GM12878 (cell line): ENCODE results near the gene APOA4. TPM values are rescaled to one million over a fixed set of nuclear protein-coding genes. Genes with fewer than 3 reads are reported as not detected.

Experiments
- ATAC-seq: fragments of 200-7000 bp; cut with Tn5 transposase; 3 replicates; pipeline ENCODE4 v1.9.1; 2020; ENCODE audit warnings: mild to moderate bottlenecking, moderate library complexity
- BruUV-seq: library from RNA; stranded (reverse); fragments of 400-500 nt; replicated peaks from 2 replicates; lab custom pipeline; 2021; lab: Mats Ljungman, UMichigan
- CTCF ChIA-PET: fragments of 300-600 bp; sonication (Branson Sonifier 250); formaldehyde crosslinking; extraction: SDS; loops from one replicate; lab custom pipeline; 2021; ENCODE audit warnings: inconsistent platforms; lab: Yijun Ruan, JAX
- POLR2A ChIA-PET: fragments of 350-600 bp; formaldehyde crosslinking; extraction: SDS; loops from one replicate; lab custom pipeline; 2021; ENCODE audit warnings: inconsistent platforms; lab: Charles Lee
- RAD21 ChIA-PET: fragments of 300-600 bp; sonication (Branson Sonifier 250); formaldehyde crosslinking; loops from one replicate; lab custom pipeline; 2023; ENCODE audit warnings: antibody characterized with exemption; ENCODE audit not compliant: unreplicated experiment; lab: Charles Lee
- SMC1A ChIA-PET: fragments of 300-600 bp; sonication (Branson Sonifier 250); formaldehyde crosslinking; loops from one replicate; lab custom pipeline; 2023; ENCODE audit not compliant: unreplicated experiment, uncharacterized antibody; lab: Charles Lee
- DNase-seq: peaks from one replicate; pipeline ENCODE4 v3.0.0-alpha.2; 2011; ENCODE audit warnings: low read depth, low spot score
- FAIRE-seq: peaks from 3 replicates; lab custom pipeline; 2011; peaks lifted over from hg19 to GRCh38; lab: Jason Lieb, UNC
- H2AFZ ChIP-seq: 2 replicates; pipeline ENCODE4 v1.6.0; 2011; ENCODE audit warnings: low read depth, low read length, control low read depth; ENCODE audit not compliant: control insufficient read depth
- H3K27ac ChIP-seq: 2 replicates; pipeline ENCODE4 v1.5.1; 2011; ENCODE audit warnings: control low read depth; ENCODE audit not compliant: control insufficient read depth, insufficient read depth
- H3K27me3 ChIP-seq, 2 experiments: replicated peaks in 1 of 2; 2 replicates each; pipeline versions ENCODE4 v1.6.0 to v1.6.1; 2011; ENCODE audit warnings: low read length in 1 of 2; ENCODE audit not compliant: control insufficient read depth in 2 of 2, insufficient read depth in 2 of 2
- H3K36me3 ChIP-seq, 2 experiments: 2 replicates each; pipeline ENCODE4 v1.5.1; 2011; ENCODE audit warnings: low read length in 1 of 2; ENCODE audit not compliant: control insufficient read depth in 2 of 2, insufficient read depth in 2 of 2
- H3K4me1 ChIP-seq: 2 replicates; pipeline ENCODE4 v1.6.1; 2011; ENCODE audit warnings: mild to moderate bottlenecking, low read length, moderate library complexity, mixed read lengths; ENCODE audit not compliant: control insufficient read depth, insufficient read depth
- H3K4me2 ChIP-seq: 2 replicates; pipeline ENCODE4 v1.6.0; 2011; ENCODE audit warnings: control low read depth; ENCODE audit not compliant: control insufficient read depth, insufficient read depth
- H3K4me3 ChIP-seq: fragments of 200-600 bp; sonication (generic); 2 replicates; pipeline ENCODE4 v1.5.1; 2016
- H3K79me2 ChIP-seq: 2 replicates; pipeline ENCODE4 v1.6.0; 2011; ENCODE audit warnings: low read length; ENCODE audit not compliant: control insufficient read depth, insufficient read depth
- H3K9ac ChIP-seq: 2 replicates; pipeline ENCODE4 v1.8.0; 2011; ENCODE audit warnings: low read length, control low read depth, mixed read lengths; ENCODE audit not compliant: control insufficient read depth, insufficient read depth
- H3K9me3 ChIP-seq: replicated peaks from 3 replicates; pipeline ENCODE4 v1.5.1; 2011; ENCODE audit warnings: mild to moderate bottlenecking, low read length; ENCODE audit not compliant: control insufficient read depth, insufficient read depth
- H4K20me1 ChIP-seq: 2 replicates; pipeline ENCODE4 v1.6.0; 2011; ENCODE audit not compliant: control insufficient read depth, insufficient read depth
- BCL3 ChIP-seq: IDR thresholded peaks from 2 replicates; pipeline ENCODE4 v1.6.1; 2011; ENCODE audit warnings: borderline replicate concordance, low read depth, mild to moderate bottlenecking, moderate library complexity, low read length; ENCODE audit not compliant: insufficient read depth, poor library complexity, severe bottlenecking
- CBX5 ChIP-seq: sonication (generic); IDR thresholded peaks from 2 replicates; pipeline ENCODE4 v1.6.1; 2016; ENCODE audit warnings: low read depth, moderate library complexity, mild to moderate bottlenecking, inconsistent platforms
- EP300 ChIP-seq, 2 experiments: fragments of 150-350 bp in 1 of 2; IDR thresholded peaks; 2 replicates each; pipeline ENCODE4 v1.6.1; 2011 to 2012; ENCODE audit warnings: low read depth in 2 of 2, low read length in 2 of 2, borderline replicate concordance in 1 of 2, improper control_type of control experiment in 1 of 2, inconsistent platforms in 1 of 2; ENCODE audit not compliant: control insufficient read depth in 1 of 2
- FOXM1 ChIP-seq: IDR thresholded peaks from 2 replicates; pipeline ENCODE4 v1.6.1; 2012; ENCODE audit warnings: low read depth, mild to moderate bottlenecking, inconsistent platforms, low read length, moderate library complexity
- HCFC1 ChIP-seq: fragments of 150-350 bp; IDR thresholded peaks from 2 replicates; pipeline ENCODE4 v1.6.1; 2014; ENCODE audit warnings: low read length
- KDM1A ChIP-seq: fragments of 200-600 bp; sonication (generic); IDR thresholded peaks from 2 replicates; pipeline ENCODE4 v1.6.1; 2016; ENCODE audit warnings: borderline replicate concordance
- NFYA ChIP-seq: IDR thresholded peaks from 2 replicates; pipeline ENCODE4 v1.6.1; 2011; ENCODE audit warnings: low read depth, mild to moderate bottlenecking, low read length, improper control_type of control experiment, borderline replicate concordance
- NR2F1 ChIP-seq: fragments of 450-650 bp; conservative IDR thresholded peaks from 2 replicates; pipeline ENCODE4 v1.6.1; 2017; ENCODE audit warnings: mild to moderate bottlenecking
- PBX3 ChIP-seq: IDR thresholded peaks from 2 replicates; pipeline ENCODE4 v1.6.1; 2011; ENCODE audit warnings: mild to moderate bottlenecking, low read depth, low read length, moderate library complexity; ENCODE audit not compliant: insufficient replicate concordance
- POLR2AphosphoS2 ChIP-seq: IDR thresholded peaks from 2 replicates; pipeline ENCODE4 v1.6.1; 2011; ENCODE audit warnings: low read depth, mild to moderate bottlenecking, low read length, improper control_type of control experiment, moderate library complexity
- RELB ChIP-seq: fragments of 450-650 bp; IDR thresholded peaks from 2 replicates; pipeline ENCODE4 v1.6.1; 2017; ENCODE audit warnings: low read depth, mild to moderate bottlenecking, moderate library complexity
- SMAD5 ChIP-seq: IDR thresholded peaks from 2 replicates; pipeline ENCODE4 v1.6.1; 2016; ENCODE audit warnings: antibody characterized with exemption, low read depth
- ZNF592 ChIP-seq: fragments of 450-650 bp; IDR thresholded peaks from 2 replicates; pipeline ENCODE4 v1.6.1; 2017; ENCODE audit warnings: mild to moderate bottlenecking, moderate library complexity
- WGBS: methylation state at CpG from one replicate; pipeline ENCODE4 v1.1.6; 2016; ENCODE audit warnings: low lambda C conversion rate; ENCODE audit not compliant: insufficient replicate concordance, insufficient coverage; ENCODE audit errors: missing lambda C conversion rate; 5-methylcytosine and 5-hydroxymethylcytosine counted together
- in situ Hi-C: fragments of 300-500 bp; cut with MboI; formaldehyde crosslinking; loops from 9 replicates; pipeline ENCODE4 v1.14.3; 2018; ENCODE audit warnings: mixed read lengths
- intact Hi-C: fragments of 100-400 bp; cut with micrococcal nuclease; formaldehyde crosslinking; loops from one replicate; pipeline ENCODE4 v1.14.2; 2022; ENCODE audit not compliant: unreplicated experiment
- polyA plus RNA-seq, 11 experiments: library from polyadenylated mRNA; depleted of rRNA in 4 of 11; unstranded in 6 of 11; stranded (reverse) in 5 of 11; fragments of >200 nt; fragmentation: Nextera tagmentation in 4 of 11; fragmentation: Illumina TruSeq in 1 of 11; extraction: Ambion mirVana in 4 of 11; extraction: Trizol in 1 of 11; gene quantifications; 1 replicate in 1 of 11; 2 replicates in 10 of 11; pipeline versions ENCODE4 v1.2.1 to v1.2.3, GENCODE V29; 2011 to 2016; ENCODE audit warnings: inconsistent platforms in 2 of 11, missing spikeins in 2 of 11, low read depth in 1 of 11
- total RNA-seq, 4 experiments: library from RNA; depleted of rRNA in 3 of 4; stranded (reverse); fragments of >200 nt in 3 of 4; fragmentation: Illumina TruSeq in 1 of 4; extraction: Trizol in 1 of 4; gene quantifications; 2 replicates each; pipeline versions ENCODE4 v1.2.1 to v1.2.3, GENCODE V29; 2013 to 2021

Gene APOA4
- total and polyA plus RNA-seq, 10 of the 15 experiments (the other 5 are each of a cell fraction or from before 2014, with no cell fraction given): not detected

GRCh38 chr11:116787786-116788486, 35.2 kb downstream of the APOA4 start, which contains the start of gene ZPR1:
TSS of gene ZPR1 (minus strand) at chr11:116788023. CDS start at chr11:116787990, 33 bp downstream.
- intact Hi-C loops: no loop called here
- Histone ChIP-seq H3K4me2 (peak within 1 kb of the TSS; percentile 99), H3K9ac (peak within 1 kb of the TSS; percentile 92), H3K4me3 (peak within 1 kb of the TSS; percentile 96), H2AFZ (peak within 1 kb of the TSS; percentile 99), H3K27me3 (no peaks in the 10 kb centered on the region), H3K9me3 (no peaks in the 10 kb centered on the region), H4K20me1 (no peaks in the 10 kb centered on the region), H3K36me3 (peaks cover 9 to 26% of the 10 kb centered on the region in 2 experiments), H3K27ac (peak within 1 kb of the TSS; percentile 72), H3K79me2 (peaks cover 20% of the 10 kb centered on the region), H3K4me1 (peaks cover 18% of the 10 kb centered on the region)
- in situ Hi-C loops: loop anchor here (5.0 kb wide), 1 partner anchor 314 kb away; no protein-coding TSS in a partner anchor
- under 1% methylated on average over 40 of the region's 56 CpGs for WGBS
- ChIA-PET RAD21 (interaction anchor here (0.7 to 3.3 kb wide), 5 partner anchors 15 to 391 kb away, joined by 3 to 20 read pairs (median 7); partner anchors contain the start of genes BUD13 and SIDT2), SMC1A (interaction anchor here (0.8 to 7.5 kb wide), 13 partner anchors 11 to 392 kb away, joined by 3 to 46 read pairs (median 4); partner anchors contain the start of gene SIK3), POLR2A (interaction anchor here (1.0 to 3.4 kb wide), 8 partner anchors 10 to 540 kb away, joined by 3 to 28 read pairs (median 3); partner anchors contain the start of genes BUD13 and CEP164), CTCF (interaction anchor here (0.5 to 10.9 kb wide), 8 partner anchors 25 to 393 kb away, joined by 3 to 183 read pairs (median 4); partner anchors contain the start of gene APOA1)
- DNase-seq: no peak
- FAIRE-seq: peak; percentile 41
- BruUV-seq: no TSS peak
- ATAC-seq: peak; percentile 86
- no peak for TF ChIP-seq KDM1A
- TF ChIP-seq SMAD5: 0 out of 2 replicates have a peak, but pooled peaks have one; percentile 66
- TF ChIP-seq NFYA: no peak
- TF ChIP-seq BCL3: no peak
- TF ChIP-seq PBX3: peak; percentile 67
- 0 out of 2 replicates have a peak, but pooled peaks have one; percentile 12 for TF ChIP-seq NR2F1
- no peak for TF ChIP-seq CBX5
- no peak for TF ChIP-seq EP300 (IDR thresholded peaks at IDR 0.05; ENCODE audit: borderline replicate concordance in 1 of 2, control insufficient read depth in 1 of 2, low read depth in 2 of 2, low read length in 2 of 2)
- peak; percentile 75 for TF ChIP-seq POLR2AphosphoS2
- peak; percentile 52; the same call in 1 of the 2 replicates for TF ChIP-seq HCFC1
- TF ChIP-seq RELB: 0 out of 2 replicates have a peak, but pooled peaks have one; percentile 29
- no peak for TF ChIP-seq FOXM1
- TF ChIP-seq ZNF592: no peak
